Measurements from ENCODE around the gene LDLRAD4. TPM values are rescaled to one million over a fixed set of nuclear protein-coding genes. Genes with fewer than 3 reads are reported as not detected.

Gene LDLRAD4
- total RNA-seq, 1 donor, result 0.43 TPM

- no peak for TF ChIP-seq CTCF (IDR thresholded peaks at IDR 0.05; ENCODE audit: insufficient read depth, low read depth, low read length)
- no peak for DNase-seq (ENCODE audit: low read depth)
- no peak overlapping the region for H3K4me3 ChIP-seq (ENCODE audit: low read depth, low read length)
Observed at GRCh38 chr18:13578400-13578799, 359.8 kb downstream of the LDLRAD4 start.

GRCh38 chr18:13579874-13580273 is 361.3 kb downstream of the LDLRAD4 start:
- TF ChIP-seq CTCF (IDR thresholded peaks at IDR 0.05; ENCODE audit: insufficient read depth, low read depth, low read length), result no peak
- DNase-seq (ENCODE audit: low read depth), result no peak

GRCh38 chr18:13580351-13580750 is 361.8 kb downstream of the LDLRAD4 start:
- no peak for DNase-seq (ENCODE audit: low read depth)
- TF ChIP-seq CTCF (IDR thresholded peaks at IDR 0.05; ENCODE audit: insufficient read depth, low read depth, low read length), result no peak
- no peak overlapping the region for H3K4me3 ChIP-seq (ENCODE audit: low read depth, low read length)

More at GRCh38 chr18:13579874-13580273, 361.3 kb downstream of the LDLRAD4 start:
- no peak overlapping the region for H3K4me3 ChIP-seq (ENCODE audit: low read depth, low read length)

- TF ChIP-seq CTCF (IDR thresholded peaks at IDR 0.05; ENCODE audit: insufficient read depth, low read depth, low read length), result no peak
- no peak for DNase-seq (ENCODE audit: low read depth)
- no peak overlapping the region for H3K4me3 ChIP-seq (ENCODE audit: low read depth, low read length)
Observed at GRCh38 chr18:13580991-13581390, 362.4 kb downstream of the LDLRAD4 start.

GRCh38 chr18:13581496-13582177 is 363.1 kb downstream of the LDLRAD4 start:
- H3K4me3 ChIP-seq (ENCODE audit: low read depth, low read length), result no peak overlapping the region
- DNase-seq (ENCODE audit: low read depth), result no peak
- TF ChIP-seq CTCF (IDR thresholded peaks at IDR 0.05; ENCODE audit: insufficient read depth, low read depth, low read length), result no peak

- no peak for TF ChIP-seq CTCF (IDR thresholded peaks at IDR 0.05; ENCODE audit: insufficient read depth, low read depth, low read length)
Observed at GRCh38 chr18:13582178-13582670, 363.7 kb downstream of the LDLRAD4 start.

More at GRCh38 chr18:13582178-13582670, 363.7 kb downstream of the LDLRAD4 start:
- no peak for DNase-seq (ENCODE audit: low read depth)
- no peak overlapping the region for H3K4me3 ChIP-seq (ENCODE audit: low read depth, low read length)

Data from fibroblast of villous mesenchyme (primary cell).